ENCODE measurements around the gene SRRT.

The SRRT gene, protein sequence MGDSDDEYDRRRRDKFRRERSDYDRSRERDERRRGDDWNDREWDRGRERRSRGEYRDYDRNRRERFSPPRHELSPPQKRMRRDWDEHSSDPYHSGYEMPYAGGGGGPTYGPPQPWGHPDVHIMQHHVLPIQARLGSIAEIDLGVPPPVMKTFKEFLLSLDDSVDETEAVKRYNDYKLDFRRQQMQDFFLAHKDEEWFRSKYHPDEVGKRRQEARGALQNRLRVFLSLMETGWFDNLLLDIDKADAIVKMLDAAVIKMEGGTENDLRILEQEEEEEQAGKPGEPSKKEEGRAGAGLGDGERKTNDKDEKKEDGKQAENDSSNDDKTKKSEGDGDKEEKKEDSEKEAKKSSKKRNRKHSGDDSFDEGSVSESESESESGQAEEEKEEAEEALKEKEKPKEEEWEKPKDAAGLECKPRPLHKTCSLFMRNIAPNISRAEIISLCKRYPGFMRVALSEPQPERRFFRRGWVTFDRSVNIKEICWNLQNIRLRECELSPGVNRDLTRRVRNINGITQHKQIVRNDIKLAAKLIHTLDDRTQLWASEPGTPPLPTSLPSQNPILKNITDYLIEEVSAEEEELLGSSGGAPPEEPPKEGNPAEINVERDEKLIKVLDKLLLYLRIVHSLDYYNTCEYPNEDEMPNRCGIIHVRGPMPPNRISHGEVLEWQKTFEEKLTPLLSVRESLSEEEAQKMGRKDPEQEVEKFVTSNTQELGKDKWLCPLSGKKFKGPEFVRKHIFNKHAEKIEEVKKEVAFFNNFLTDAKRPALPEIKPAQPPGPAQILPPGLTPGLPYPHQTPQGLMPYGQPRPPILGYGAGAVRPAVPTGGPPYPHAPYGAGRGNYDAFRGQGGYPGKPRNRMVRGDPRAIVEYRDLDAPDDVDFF
- long read RNA-seq, transcript SRRT-216 (20 exons, 2,955 nt): minor isoform, 11 of 222 reads
- long read RNA-seq, transcript SRRT-217 (20 exons, 2,893 nt): minor isoform, 9 of 222 reads
- long read RNA-seq, transcript SRRT-215 (20 exons, 2,964 nt): minor isoform, 12 of 222 reads
- long read RNA-seq, transcript SRRT-213 (20 exons, 2,905 nt): major isoform, 28 of 222 reads
- long read RNA-seq, partial matches to known transcripts: 144 of 222 reads
- long read RNA-seq, other reads (novel, unspliced or antisense): 18 of 222 reads

DNA sequence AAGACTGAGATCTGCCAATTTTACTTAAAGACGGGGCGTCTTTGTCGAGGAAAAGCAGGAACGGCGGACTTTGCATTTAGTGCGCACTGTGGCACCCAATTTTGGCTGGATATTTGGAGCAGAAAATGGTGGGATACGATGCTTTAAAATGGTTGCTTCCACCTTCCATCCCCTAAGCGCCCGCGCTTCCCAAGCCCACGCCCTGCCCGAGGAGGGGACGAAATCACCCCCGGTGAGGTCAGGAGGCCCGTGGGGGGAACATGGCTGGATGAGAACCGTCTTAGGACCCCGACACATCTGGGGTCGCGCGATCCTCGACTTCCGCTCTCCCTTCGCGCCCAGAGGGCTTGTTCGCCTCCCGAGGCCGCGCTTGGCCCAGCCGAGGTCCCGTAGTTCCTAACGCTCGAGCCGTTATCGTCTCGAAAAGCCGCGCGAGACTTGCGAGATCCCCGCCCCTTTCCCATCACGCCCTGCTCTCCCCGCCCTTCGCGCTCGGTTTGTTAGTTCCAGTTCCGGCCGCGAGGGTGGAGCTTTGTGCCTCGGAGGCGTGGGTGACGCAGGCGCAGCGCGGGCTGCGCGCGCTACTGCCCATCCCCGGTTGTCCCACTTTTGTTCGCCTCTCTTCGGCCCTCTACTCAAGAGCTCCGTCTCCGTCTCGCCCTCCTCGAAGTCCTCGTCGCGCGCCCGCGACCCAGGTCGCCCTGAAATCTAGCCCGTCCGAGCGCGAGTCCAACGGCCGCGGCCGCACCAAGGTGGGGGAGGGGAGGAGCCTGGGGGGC lies at the start of gene SRRT:
Gene SRRT, plus strand, starts transcription at position 527 of the 779 bp plus-strand sequence. CDS start 488 bp downstream, outside the sequence.
- TF ChIP-seq GABPA (IDR thresholded peaks at IDR 0.05; ENCODE audit: low read depth) (peak; percentile 21; the same call in 1 of the 2 replicates), POLR2AphosphoS5 (IDR thresholded peaks at IDR 0.05; ENCODE audit: low read depth) (peak; percentile 96), SPI1 (IDR thresholded peaks at IDR 0.05; ENCODE audit: borderline replicate concordance, low read depth) (peak; percentile 31; the same call in 1 of the 2 replicates)
- TF ChIP-seq, protein P1, sequence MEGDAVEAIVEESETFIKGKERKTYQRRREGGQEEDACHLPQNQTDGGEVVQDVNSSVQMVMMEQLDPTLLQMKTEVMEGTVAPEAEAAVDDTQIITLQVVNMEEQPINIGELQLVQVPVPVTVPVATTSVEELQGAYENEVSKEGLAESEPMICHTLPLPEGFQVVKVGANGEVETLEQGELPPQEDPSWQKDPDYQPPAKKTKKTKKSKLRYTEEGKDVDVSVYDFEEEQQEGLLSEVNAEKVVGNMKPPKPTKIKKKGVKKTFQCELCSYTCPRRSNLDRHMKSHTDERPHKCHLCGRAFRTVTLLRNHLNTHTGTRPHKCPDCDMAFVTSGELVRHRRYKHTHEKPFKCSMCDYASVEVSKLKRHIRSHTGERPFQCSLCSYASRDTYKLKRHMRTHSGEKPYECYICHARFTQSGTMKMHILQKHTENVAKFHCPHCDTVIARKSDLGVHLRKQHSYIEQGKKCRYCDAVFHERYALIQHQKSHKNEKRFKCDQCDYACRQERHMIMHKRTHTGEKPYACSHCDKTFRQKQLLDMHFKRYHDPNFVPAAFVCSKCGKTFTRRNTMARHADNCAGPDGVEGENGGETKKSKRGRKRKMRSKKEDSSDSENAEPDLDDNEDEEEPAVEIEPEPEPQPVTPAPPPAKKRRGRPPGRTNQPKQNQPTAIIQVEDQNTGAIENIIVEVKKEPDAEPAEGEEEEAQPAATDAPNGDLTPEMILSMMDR (IDR thresholded peaks at IDR 0.05; ENCODE audit: insufficient read depth, low read length): no peak
- TF ChIP-seq, protein P2, sequence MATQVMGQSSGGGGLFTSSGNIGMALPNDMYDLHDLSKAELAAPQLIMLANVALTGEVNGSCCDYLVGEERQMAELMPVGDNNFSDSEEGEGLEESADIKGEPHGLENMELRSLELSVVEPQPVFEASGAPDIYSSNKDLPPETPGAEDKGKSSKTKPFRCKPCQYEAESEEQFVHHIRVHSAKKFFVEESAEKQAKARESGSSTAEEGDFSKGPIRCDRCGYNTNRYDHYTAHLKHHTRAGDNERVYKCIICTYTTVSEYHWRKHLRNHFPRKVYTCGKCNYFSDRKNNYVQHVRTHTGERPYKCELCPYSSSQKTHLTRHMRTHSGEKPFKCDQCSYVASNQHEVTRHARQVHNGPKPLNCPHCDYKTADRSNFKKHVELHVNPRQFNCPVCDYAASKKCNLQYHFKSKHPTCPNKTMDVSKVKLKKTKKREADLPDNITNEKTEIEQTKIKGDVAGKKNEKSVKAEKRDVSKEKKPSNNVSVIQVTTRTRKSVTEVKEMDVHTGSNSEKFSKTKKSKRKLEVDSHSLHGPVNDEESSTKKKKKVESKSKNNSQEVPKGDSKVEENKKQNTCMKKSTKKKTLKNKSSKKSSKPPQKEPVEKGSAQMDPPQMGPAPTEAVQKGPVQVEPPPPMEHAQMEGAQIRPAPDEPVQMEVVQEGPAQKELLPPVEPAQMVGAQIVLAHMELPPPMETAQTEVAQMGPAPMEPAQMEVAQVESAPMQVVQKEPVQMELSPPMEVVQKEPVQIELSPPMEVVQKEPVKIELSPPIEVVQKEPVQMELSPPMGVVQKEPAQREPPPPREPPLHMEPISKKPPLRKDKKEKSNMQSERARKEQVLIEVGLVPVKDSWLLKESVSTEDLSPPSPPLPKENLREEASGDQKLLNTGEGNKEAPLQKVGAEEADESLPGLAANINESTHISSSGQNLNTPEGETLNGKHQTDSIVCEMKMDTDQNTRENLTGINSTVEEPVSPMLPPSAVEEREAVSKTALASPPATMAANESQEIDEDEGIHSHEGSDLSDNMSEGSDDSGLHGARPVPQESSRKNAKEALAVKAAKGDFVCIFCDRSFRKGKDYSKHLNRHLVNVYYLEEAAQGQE (IDR thresholded peaks at IDR 0.05; ENCODE audit: insufficient replicate concordance, low read depth): peak; percentile 16
- Histone ChIP-seq H3K27me3 (ENCODE audit: insufficient read depth, poor library complexity, severe bottlenecking) (no peaks in the 10 kb centered on the region), H3K27ac (replicated peaks) (peak within 1 kb of the TSS; percentile 93), H3K4me3 (replicated peaks; ENCODE audit: insufficient read depth, low read length) (peak within 1 kb of the TSS; percentile 89)
- DNase-seq (ENCODE audit: low read depth in 1 of 2, low spot score in 1 of 2): peak; percentile 96 to 98

DNA sequence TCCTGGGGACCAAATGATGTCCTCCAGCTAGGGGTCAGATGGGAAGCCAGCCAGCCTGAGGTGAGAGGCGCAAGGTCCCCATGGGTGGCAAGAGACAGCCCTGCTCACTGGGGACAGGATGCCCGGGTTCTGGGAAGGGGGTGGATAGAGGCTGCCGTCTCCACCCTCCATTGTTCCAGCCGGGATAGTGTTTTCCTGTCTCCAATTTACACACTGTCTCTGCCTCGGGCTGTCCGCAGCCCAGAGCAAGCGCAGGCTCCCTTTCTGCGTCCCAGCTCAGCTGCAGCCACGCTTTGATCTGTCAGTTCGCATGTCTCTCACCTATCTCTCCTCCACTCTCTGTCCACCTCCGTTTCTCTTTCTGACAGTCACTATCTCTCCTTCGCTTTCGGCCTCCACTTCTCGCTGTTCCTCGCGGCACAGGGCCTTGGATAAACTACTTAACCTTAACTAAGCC lies 49.7 kb upstream of the SRRT start:
- H3K27me3 ChIP-seq (ENCODE audit: insufficient read depth, poor library complexity, severe bottlenecking): peaks cover 51% of the 10 kb centered on the region
- DNase-seq (ENCODE audit: low read depth in 1 of 2, low spot score in 1 of 2): no peak
- H3K27ac ChIP-seq (replicated peaks): no peak overlapping the region
- TF ChIP-seq SPI1 (IDR thresholded peaks at IDR 0.05; ENCODE audit: borderline replicate concordance, low read depth) (no peak), GABPA (IDR thresholded peaks at IDR 0.05; ENCODE audit: low read depth) (no peak), POLR2AphosphoS5 (IDR thresholded peaks at IDR 0.05; ENCODE audit: low read depth) (no peak)
- TF ChIP-seq, protein P2 (IDR thresholded peaks at IDR 0.05; ENCODE audit: insufficient replicate concordance, low read depth): no peak
- TF ChIP-seq, protein P1 (IDR thresholded peaks at IDR 0.05; ENCODE audit: insufficient read depth, low read length): no peak
- no peak overlapping the region for H3K4me3 ChIP-seq (replicated peaks; ENCODE audit: insufficient read depth, low read length)
